ENCODE results near the gene BMPR1A.

BMPR1A gene

DNA sequence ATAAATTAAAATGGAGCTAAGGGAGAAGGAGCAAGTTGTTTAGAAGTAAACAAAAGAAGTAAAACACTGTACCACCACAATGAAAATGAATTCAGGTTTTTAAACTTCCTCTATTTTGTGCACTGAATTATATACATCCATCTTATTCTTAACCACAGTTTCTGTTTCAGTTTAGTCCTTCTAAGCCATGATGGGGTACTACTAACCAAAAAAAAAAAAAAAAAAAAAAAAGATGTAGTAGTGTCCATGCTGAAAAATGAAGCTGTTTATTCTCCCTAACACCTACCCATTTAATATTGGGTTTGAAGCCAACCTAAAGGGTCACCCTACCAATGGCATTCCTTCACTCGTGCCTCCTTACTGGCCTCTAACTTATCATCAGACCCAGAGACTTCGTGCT lies 3.4 kb upstream of the BMPR1A start:
- no peak for TF ChIP-seq SIN3A (IDR thresholded peaks at IDR 0.05; ENCODE audit: borderline replicate concordance, insufficient read depth, low read length)
- TF ChIP-seq FOXP2 (optimal IDR thresholded peaks at IDR 0.05; ENCODE audit: borderline replicate concordance, extremely low read depth, extremely low read length, insufficient read depth) = no peak
- TF ChIP-seq REST (IDR thresholded peaks at IDR 0.05; ENCODE audit: insufficient read depth in 1 of 2, low read depth in 2 of 2, low read length in 2 of 2) = no peak
- TF ChIP-seq TAF1 (IDR thresholded peaks at IDR 0.05; ENCODE audit: borderline replicate concordance, insufficient read depth, low read length) = no peak
- TF ChIP-seq POLR2AphosphoS5 (IDR thresholded peaks at IDR 0.05; ENCODE audit: low read depth, low read length) = no peak

GRCh38 chr10:86753638-86754434 lies 2.6 kb upstream of the BMPR1A start:
- no peak for TF ChIP-seq REST (IDR thresholded peaks at IDR 0.05; ENCODE audit: insufficient read depth in 1 of 2, low read depth in 2 of 2, low read length in 2 of 2)
- TF ChIP-seq FOXP2 (optimal IDR thresholded peaks at IDR 0.05; ENCODE audit: borderline replicate concordance, extremely low read depth, extremely low read length, insufficient read depth) = no peak
- TF ChIP-seq TAF1 (IDR thresholded peaks at IDR 0.05; ENCODE audit: borderline replicate concordance, insufficient read depth, low read length) = no peak
- TF ChIP-seq SIN3A (IDR thresholded peaks at IDR 0.05; ENCODE audit: borderline replicate concordance, insufficient read depth, low read length) = no peak
- no peak for TF ChIP-seq POLR2AphosphoS5 (IDR thresholded peaks at IDR 0.05; ENCODE audit: low read depth, low read length)

GRCh38 chr10:86755454-86755739 lies 1.0 kb upstream of the BMPR1A start:
- TF ChIP-seq TAF1 (IDR thresholded peaks at IDR 0.05; ENCODE audit: borderline replicate concordance, insufficient read depth, low read length) = no peak
- no peak for TF ChIP-seq SIN3A (IDR thresholded peaks at IDR 0.05; ENCODE audit: borderline replicate concordance, insufficient read depth, low read length)
- no peak for TF ChIP-seq POLR2AphosphoS5 (IDR thresholded peaks at IDR 0.05; ENCODE audit: low read depth, low read length)
- no peak for TF ChIP-seq FOXP2 (optimal IDR thresholded peaks at IDR 0.05; ENCODE audit: borderline replicate concordance, extremely low read depth, extremely low read length, insufficient read depth)
- TF ChIP-seq REST (IDR thresholded peaks at IDR 0.05; ENCODE audit: insufficient read depth in 1 of 2, low read depth in 2 of 2, low read length in 2 of 2) = no peak

- no peak for TF ChIP-seq REST (IDR thresholded peaks at IDR 0.05; ENCODE audit: insufficient read depth in 1 of 2, low read depth in 2 of 2, low read length in 2 of 2)
- no peak for TF ChIP-seq FOXP2 (optimal IDR thresholded peaks at IDR 0.05; ENCODE audit: borderline replicate concordance, extremely low read depth, extremely low read length, insufficient read depth)
- TF ChIP-seq TAF1 (IDR thresholded peaks at IDR 0.05; ENCODE audit: borderline replicate concordance, insufficient read depth, low read length) = 0 out of 2 replicates have a peak, but pooled peaks have one; percentile 51
- TF ChIP-seq POLR2AphosphoS5 (IDR thresholded peaks at IDR 0.05; ENCODE audit: low read depth, low read length) = peak; percentile 41; the same call in 1 of the 2 replicates
- no peak for TF ChIP-seq SIN3A (IDR thresholded peaks at IDR 0.05; ENCODE audit: borderline replicate concordance, insufficient read depth, low read length)
Observed at GRCh38 chr10:86755740-86756510, 494 bp upstream of the BMPR1A start.
